ENCODE measurements around the gene DAB2.

Gene DAB2

DNA sequence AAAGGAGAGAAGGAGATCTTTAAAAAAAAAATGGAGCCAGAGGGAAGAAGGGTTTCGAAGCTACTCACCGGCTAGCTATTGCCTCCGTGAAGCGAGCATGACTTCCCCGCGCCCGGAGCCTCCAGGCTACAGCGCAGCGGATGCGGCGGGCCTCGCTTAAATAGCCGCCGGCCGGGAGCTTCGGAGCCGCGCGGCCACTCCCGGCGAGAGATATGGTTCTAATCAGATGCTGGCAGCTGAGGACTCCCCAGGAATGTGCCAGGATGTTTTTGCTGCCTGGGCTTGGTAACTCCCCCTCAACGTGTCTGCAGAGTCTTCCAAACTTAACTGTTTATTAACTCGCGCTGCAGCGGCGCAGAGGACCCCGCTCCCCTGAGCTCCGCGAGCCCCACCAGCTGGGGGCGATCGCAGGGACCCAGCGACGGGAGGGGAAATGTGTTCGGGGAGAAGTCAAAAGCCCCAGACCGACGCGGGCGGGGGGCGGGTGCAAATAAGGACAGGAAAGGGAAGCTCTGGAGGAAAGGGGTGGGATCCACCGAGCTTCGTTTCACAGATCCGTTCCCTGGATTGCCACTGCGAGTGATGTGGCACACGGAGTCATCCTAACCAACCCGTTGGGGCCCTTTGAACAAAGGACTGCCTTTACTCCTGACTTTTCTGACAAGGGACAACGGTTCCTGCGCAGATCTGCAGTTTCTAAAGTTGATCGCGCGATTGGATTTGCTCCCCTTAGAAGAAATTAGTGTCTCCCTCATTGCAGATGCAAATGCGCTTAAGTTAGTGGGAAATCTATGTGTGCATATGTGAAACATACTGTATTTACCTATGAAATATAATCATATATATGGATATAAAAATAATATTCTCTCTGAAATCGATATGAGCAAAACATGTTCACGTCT, at the start of gene DAB2:
Gene DAB2 (minus strand): TSS at position 245 of the 902 bp plus-strand sequence. CDS start 30,660 bp downstream, outside the sequence.
- DNase-seq (ENCODE audit: low read depth) = peak; percentile 9

- no peak for DNase-seq (ENCODE audit: low read depth)
Observed at GRCh38 chr5:39473156-39473775, 48.5 kb upstream of the DAB2 start.

DNA sequence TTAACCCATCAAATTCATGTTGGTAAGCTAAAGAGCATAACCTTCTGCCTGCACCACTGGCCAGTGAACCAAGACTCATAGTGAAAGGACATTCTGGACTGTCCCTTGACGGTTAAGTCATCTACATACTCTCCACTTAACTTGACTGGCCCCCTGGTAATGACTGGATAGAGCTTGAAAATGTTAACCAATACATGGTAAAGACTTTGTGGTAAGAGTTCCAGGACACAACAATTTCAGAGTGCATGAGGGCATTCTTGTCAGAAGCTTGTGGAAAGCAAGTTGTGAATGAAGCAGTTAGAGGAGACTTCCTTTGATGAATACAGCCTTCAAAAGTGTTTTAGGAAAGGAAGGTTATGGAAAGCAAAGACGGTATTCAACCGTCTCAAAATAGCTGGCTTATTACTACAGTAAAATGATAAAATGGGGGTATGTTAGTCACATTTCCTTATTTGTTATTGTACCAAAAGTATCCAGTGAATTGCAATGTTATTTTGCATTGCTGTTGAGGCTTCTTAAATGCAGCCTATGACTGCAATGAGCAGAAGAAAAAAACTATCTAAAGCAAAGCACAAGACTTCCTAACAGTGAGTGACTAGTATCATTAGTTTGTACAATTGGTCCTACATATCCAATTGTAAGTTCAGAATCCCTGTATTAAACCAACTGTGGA, 47.2 kb upstream of the DAB2 start:
- no peak for DNase-seq (ENCODE audit: low read depth)

- DNase-seq (ENCODE audit: low read depth) = no peak
Observed at GRCh38 chr5:39470811-39471210, 46.0 kb upstream of the DAB2 start.

- no peak for DNase-seq (ENCODE audit: low read depth)
Observed at GRCh38 chr5:39469777-39470415, 45.1 kb upstream of the DAB2 start.

GRCh38 chr5:39469176-39469575, 44.4 kb upstream of the DAB2 start:
- DNase-seq (ENCODE audit: low read depth) = no peak

DNA sequence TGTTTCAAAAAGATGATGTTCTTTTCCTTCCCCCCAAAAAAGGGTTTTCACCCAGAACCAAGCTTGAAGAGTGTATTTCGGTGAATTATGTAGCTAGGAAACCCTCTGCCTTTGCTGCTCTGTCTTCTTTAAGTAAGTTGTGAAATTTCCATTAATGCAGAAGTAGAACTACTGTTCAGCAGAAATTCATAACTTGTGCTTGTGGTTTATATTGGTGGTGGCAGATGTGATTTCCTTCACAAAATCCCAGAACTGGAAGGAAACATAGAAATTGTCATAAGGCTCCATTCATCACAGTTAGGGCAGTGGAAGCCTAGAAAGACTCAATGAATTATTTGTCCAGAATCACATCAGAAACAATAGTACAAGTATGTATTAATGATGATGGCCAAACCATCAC, 42.1 kb upstream of the DAB2 start:
- DNase-seq (ENCODE audit: low read depth) = no peak

DNA sequence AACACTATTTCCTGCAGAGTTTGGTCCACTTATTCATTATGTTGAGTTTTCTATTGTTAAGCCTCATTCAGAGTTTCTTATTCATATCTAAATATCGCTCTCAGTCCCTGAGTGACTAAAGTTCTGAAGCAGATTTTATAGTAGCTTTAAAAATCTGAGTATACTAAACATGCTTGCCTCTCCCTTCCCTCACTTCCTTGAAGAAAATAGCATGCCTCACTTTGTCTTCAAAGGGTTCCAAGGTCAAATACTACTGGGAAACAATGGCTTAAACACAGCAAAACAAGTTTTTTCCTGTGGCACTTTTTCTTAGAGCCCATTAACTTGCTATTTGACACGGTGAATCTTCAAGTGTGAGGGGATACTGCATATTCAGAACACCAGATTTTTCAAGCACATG, 41.1 kb upstream of the DAB2 start:
- no peak for DNase-seq (ENCODE audit: low read depth)

DNA sequence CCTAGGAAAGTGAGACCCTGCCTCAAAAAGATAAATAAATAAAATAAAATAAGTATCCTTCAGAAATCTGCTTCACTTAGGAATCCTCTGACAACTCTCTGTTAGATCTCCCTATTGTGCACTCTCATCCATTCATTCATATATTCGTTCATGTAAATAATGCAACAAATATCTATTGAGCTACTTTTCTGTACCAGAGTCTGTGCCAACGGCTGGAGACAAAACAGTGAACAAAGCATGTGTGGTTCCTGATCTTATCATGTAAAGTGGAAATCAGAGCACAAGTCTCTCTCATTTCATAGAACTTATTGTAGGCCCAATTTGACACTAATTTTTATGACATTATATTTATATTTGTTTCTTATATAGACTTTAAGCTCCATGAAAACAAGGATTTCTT, 40.3 kb upstream of the DAB2 start:
- no peak for DNase-seq (ENCODE audit: low read depth)

- no peak for DNase-seq (ENCODE audit: low read depth)
Observed at GRCh38 chr5:39464088-39464487, 39.3 kb upstream of the DAB2 start.

- DNase-seq (ENCODE audit: low read depth) = no peak
Observed at GRCh38 chr5:39462211-39462610, 37.4 kb upstream of the DAB2 start.

GRCh38 chr5:39461007-39461682, 36.4 kb upstream of the DAB2 start:
- no peak for DNase-seq (ENCODE audit: low read depth)

DNA sequence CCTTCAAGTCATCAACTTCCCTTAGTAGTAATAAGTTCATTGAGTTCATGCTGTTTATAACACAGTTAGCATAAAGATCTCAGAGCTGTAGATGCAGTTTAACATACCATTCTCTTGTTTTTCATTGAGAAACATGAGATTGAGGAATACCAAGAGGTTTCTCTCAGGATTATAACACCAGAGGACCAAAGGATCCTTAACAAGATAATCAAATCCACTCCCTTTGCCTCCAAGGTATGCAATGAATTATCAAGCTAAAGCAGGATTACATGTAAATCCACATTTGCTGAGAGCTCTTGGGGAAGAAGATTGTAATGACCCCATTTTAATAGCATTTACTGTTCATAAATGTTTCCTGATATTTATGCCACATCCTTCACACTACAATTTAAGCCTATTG, 35.1 kb upstream of the DAB2 start:
- DNase-seq (ENCODE audit: low read depth) = no peak

DNA sequence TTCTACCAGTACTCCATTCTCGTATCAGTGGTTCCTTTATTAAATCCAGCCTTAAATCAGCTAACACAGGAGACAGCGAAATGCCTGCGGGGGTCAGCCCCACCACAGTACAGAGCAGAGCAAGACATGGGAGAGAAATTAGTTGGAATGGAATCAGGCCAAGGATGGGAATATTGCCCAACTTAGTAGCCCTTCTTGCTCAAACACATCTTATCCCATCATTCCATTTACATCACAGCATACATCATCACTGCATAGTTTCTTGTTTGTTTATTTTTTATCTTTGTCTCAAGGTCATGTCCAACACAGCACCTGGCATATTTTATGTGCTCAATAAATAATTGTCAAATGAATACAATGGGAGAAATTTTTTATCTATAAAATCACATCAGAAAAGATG, 34.3 kb upstream of the DAB2 start:
- no peak for DNase-seq (ENCODE audit: low read depth)

DNA sequence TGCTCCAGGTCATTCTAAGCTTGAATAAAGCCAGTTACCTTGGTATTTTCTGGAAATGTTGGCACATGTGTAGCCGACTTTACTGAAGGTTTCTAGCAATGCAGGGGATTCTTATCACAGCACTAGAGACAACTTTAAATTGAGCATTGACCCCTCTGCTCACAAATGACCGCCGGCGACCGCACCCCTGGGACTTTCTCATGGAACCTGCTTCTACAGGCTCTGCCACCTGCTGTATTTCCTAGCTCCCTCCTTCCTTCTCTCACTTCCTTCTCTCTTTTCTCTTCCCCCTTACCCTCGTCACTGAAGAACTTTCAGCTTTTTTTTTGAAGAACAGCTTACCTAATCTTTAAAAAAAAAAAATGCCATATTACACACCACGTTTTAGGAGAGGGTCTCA, 30.9 kb upstream of the DAB2 start:
- no peak for DNase-seq (ENCODE audit: low read depth)

DNA sequence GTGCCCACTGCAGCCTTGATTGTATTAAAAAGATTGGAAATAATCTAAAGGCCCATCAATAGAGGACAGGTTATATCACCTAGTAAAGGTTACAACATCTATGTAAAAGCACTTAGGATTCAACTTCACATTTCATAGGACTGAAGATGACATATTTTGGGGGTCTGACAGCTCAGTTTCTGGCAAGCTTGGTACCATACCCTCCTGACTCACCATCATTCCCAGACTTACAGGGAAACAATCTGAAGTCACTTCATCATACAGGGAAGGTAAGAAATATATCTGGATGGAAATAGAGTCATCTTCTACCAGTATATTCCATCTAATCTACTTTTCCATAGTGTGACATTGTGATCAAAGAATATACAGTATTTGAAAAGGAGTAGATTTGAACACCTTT, 28.8 kb upstream of the DAB2 start:
- DNase-seq (ENCODE audit: low read depth) = no peak

GRCh38 chr5:39452846-39453245, 28.1 kb upstream of the DAB2 start:
- no peak for DNase-seq (ENCODE audit: low read depth)

GRCh38 chr5:39451276-39451941, 26.6 kb upstream of the DAB2 start:
- DNase-seq (ENCODE audit: low read depth) = no peak

- DNase-seq (ENCODE audit: low read depth) = no peak
Observed at GRCh38 chr5:39450487-39450886, 25.7 kb upstream of the DAB2 start.

- no peak for DNase-seq (ENCODE audit: low read depth)
Observed at GRCh38 chr5:39449591-39449990, 24.8 kb upstream of the DAB2 start.

DNA sequence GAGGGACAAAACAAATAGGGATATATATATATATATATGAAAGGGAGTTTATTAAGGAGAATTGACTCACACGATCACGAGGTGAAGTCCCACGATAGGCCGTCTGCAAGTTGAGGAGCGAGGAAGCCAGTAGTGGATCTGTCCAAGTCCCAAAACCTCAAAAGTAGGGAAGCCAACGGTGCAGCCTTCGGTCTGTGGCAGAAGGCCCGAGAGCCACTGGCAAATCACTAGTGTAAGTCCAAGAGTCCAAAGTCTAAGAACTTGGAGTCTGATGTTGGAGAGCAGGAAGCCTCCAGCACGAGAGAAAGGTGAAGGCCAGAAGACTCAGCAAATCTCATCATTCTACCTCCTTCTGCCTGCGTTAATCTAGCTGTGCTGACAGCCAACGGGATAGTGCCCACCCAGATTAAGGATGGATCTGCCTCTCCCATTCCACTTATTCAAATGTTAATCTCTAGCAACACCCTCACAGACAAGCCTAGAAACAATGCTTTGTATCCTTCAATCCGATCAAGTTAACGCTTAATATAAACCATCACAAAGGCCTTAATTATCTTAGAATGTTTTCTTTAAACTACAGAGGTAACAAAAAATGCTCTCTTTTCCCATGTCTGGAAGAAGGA, 23.8 kb upstream of the DAB2 start:
- DNase-seq (ENCODE audit: low read depth) = no peak
